Keratinocyte (primary cell): Measurements from ENCODE around the gene KSR1.
A peak's percentile ranks its signal among the peaks of the same experiment; 100 is the strongest.

Source experiments
- EZH2 ChIP-seq: IDR thresholded peaks from one replicate; pipeline ENCODE4 v1.6.1; 2012; ENCODE audit warnings: inconsistent platforms, mild to moderate bottlenecking, low read length, moderate library complexity
- TF ChIP-seq, protein P1 (sequence below), 3 experiments: IDR thresholded peaks in 1 of 3; conservative IDR thresholded peaks in 1 of 3; optimal IDR thresholded peaks in 1 of 3; 2 replicates in 2 of 3; 3 replicates in 1 of 3; pipeline versions ENCODE3 to v1.5.1; 2011; ENCODE audit warnings: low read length in 3 of 3, mild to moderate bottlenecking in 3 of 3, moderate library complexity in 2 of 3, control low read depth in 1 of 3, inconsistent platforms in 1 of 3; ENCODE audit not compliant: insufficient read depth in 2 of 3; ENCODE audit errors: extremely low read depth in 1 of 3

DNA sequence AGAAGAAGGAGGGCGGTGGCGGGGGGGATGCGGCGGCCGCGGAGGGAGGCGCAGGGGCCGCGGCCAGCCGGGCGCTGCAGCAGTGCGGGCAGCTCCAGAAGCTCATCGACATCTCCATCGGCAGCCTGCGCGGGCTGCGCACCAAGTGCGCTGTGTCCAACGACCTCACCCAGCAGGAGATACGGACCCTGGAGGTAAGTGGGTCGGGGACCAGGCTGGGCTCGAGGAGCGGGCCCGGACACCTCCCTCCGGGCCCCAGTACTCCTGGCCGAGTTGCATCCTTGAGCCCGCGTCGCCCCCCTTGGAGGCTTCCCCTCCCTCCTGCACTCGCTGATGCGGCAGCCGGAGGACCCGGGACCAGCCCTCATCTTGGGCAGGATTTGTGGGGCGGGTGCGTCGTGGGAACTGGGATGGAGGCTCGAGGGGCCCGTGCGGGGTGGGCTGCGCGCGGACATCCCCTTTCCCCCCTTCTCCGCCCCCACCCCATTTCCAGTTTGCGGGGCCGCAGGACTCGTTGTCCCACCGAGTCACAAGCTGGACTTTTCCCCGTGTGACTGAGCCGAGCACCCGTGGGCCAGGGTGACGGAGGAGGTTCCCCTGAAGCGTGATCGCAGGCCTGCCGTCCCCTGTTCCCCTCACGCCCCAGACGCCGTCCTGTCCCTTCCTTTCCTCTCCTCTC is 572 bp downstream of the KSR1 start:
- TF ChIP-seq, protein P1, sequence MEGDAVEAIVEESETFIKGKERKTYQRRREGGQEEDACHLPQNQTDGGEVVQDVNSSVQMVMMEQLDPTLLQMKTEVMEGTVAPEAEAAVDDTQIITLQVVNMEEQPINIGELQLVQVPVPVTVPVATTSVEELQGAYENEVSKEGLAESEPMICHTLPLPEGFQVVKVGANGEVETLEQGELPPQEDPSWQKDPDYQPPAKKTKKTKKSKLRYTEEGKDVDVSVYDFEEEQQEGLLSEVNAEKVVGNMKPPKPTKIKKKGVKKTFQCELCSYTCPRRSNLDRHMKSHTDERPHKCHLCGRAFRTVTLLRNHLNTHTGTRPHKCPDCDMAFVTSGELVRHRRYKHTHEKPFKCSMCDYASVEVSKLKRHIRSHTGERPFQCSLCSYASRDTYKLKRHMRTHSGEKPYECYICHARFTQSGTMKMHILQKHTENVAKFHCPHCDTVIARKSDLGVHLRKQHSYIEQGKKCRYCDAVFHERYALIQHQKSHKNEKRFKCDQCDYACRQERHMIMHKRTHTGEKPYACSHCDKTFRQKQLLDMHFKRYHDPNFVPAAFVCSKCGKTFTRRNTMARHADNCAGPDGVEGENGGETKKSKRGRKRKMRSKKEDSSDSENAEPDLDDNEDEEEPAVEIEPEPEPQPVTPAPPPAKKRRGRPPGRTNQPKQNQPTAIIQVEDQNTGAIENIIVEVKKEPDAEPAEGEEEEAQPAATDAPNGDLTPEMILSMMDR (optimal IDR thresholded peaks at IDR 0.05 in 1 of 3, IDR thresholded peaks at IDR 0.05 in 1 of 3, conservative IDR thresholded peaks at IDR 0.05 in 1 of 3; ENCODE audit: extremely low read depth in 1 of 3, insufficient read depth in 2 of 3, low read length in 3 of 3), result no peak
- peak; percentile 57 for TF ChIP-seq EZH2
